Skin epidermis (tissue), 12 donors: Measurements from ENCODE around the gene PRR20G.

Experiments used
- H3K27ac ChIP-seq, 21 experiments: fragments of 200-600 bp; sonication (generic) in 11 of 21; one replicate each; pipeline ENCODE4 v1.5.0; 2020; ENCODE audit warnings: mild to moderate bottlenecking in 3 of 21, inconsistent platforms in 2 of 21, moderate library complexity in 2 of 21
- H3K4me3 ChIP-seq, 7 experiments: fragments of 200-600 bp; sonication (generic) in 2 of 7; one replicate each; pipeline ENCODE4 v1.5.0; 2020; ENCODE audit warnings: inconsistent platforms in 2 of 7, mild to moderate bottlenecking in 2 of 7, moderate library complexity in 1 of 7

The PRR20G gene

DNA sequence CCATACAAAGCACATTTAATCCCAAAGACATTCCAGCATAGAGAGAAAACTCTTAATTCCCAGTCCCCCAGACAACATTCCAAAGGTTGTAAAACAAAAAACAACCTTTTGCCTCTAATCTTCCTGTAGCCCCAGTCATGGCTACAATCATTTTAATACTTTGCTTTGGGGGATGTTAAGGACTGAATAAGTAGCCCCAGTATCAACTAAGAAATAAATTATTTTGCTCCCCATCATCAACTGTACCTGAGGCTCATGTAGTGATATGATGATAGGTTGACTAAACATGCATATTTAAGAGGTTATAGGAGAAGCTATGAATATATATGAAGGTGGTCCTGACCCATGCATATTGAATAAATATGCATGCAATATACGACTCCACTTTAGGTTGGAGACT is 40.6 kb downstream of the PRR20G start:
- H3K27ac ChIP-seq: no peak overlapping the region
- no peak overlapping the region for H3K4me3 ChIP-seq

GRCh38 chr3:127238602-127239001 is 49.2 kb downstream of the PRR20G start:
- no peak overlapping the region for H3K4me3 ChIP-seq

GRCh38 chr3:127237835-127238234 is 50.0 kb downstream of the PRR20G start:
- no peak overlapping the region for H3K27ac ChIP-seq
- no peak overlapping the region for H3K4me3 ChIP-seq

More at GRCh38 chr3:127238602-127239001, 49.2 kb downstream of the PRR20G start:
- no peak overlapping the region for H3K27ac ChIP-seq

GRCh38 chr3:127235706-127236105 is 52.1 kb downstream of the PRR20G start:
- Histone ChIP-seq H3K4me3 (no peak overlapping the region), H3K27ac (no peak overlapping the region)

GRCh38 chr3:127234778-127235177 is 53.1 kb downstream of the PRR20G start:
- no peak overlapping the region for H3K27ac ChIP-seq
- H3K4me3 ChIP-seq: no peak overlapping the region
